AG09309 (cell line): ENCODE data around the gene NDST3.

Experiments used
- DNase-seq: peaks from one replicate; pipeline ENCODE4 v3.0.0-alpha.2; 2010; ENCODE audit warnings: low read depth
- H3K4me3 ChIP-seq: 2 replicates; pipeline ENCODE4 v1.5.1; 2011; ENCODE audit warnings: mild to moderate bottlenecking, low read depth, low read length, moderate library complexity; ENCODE audit not compliant: control insufficient read depth
- CTCF ChIP-seq: IDR thresholded peaks from 2 replicates; pipeline ENCODE4 v1.5.1; 2011; ENCODE audit warnings: mild to moderate bottlenecking, low read depth, low read length, inconsistent platforms; ENCODE audit not compliant: insufficient read depth, control insufficient read depth; ENCODE audit errors: missing control alignments

The NDST3 gene

GRCh38 chr4:118282692-118283091 lies 248.4 kb downstream of the NDST3 start:
- H3K4me3 ChIP-seq, result no peak overlapping the region
- no peak for DNase-seq
- TF ChIP-seq CTCF, result no peak

GRCh38 chr4:118284169-118284568 lies 249.9 kb downstream of the NDST3 start:
- H3K4me3 ChIP-seq, result no peak overlapping the region
- no peak for DNase-seq
- no peak for TF ChIP-seq CTCF

GRCh38 chr4:118285931-118286330 lies 251.6 kb downstream of the NDST3 start:
- H3K4me3 ChIP-seq, result no peak overlapping the region
- TF ChIP-seq CTCF, result no peak
- no peak for DNase-seq

GRCh38 chr4:118286685-118287084 lies 252.4 kb downstream of the NDST3 start:
- no peak overlapping the region for H3K4me3 ChIP-seq
- no peak for DNase-seq
- TF ChIP-seq CTCF, result no peak

- TF ChIP-seq CTCF, result no peak
- DNase-seq, result no peak
- H3K4me3 ChIP-seq, result no peak overlapping the region
Measured at GRCh38 chr4:118287711-118288451, 253.6 kb downstream of the NDST3 start.

- DNase-seq, result peak; percentile 90
- TF ChIP-seq CTCF, result no peak
- H3K4me3 ChIP-seq, result no peak overlapping the region
Measured at GRCh38 chr4:118289794-118290193, 255.5 kb downstream of the NDST3 start.
